ENCODE results near the gene GOLGA6L7. TPM values are rescaled to one million over a fixed set of nuclear protein-coding genes. Genes with fewer than 3 reads are reported as not detected.
"Not testable (repeated sequence)": the region's sequence is repeated elsewhere in the genome, so short reads cannot be mapped to it uniquely, and the experiment has no call there.

Gene GOLGA6L7, protein sequence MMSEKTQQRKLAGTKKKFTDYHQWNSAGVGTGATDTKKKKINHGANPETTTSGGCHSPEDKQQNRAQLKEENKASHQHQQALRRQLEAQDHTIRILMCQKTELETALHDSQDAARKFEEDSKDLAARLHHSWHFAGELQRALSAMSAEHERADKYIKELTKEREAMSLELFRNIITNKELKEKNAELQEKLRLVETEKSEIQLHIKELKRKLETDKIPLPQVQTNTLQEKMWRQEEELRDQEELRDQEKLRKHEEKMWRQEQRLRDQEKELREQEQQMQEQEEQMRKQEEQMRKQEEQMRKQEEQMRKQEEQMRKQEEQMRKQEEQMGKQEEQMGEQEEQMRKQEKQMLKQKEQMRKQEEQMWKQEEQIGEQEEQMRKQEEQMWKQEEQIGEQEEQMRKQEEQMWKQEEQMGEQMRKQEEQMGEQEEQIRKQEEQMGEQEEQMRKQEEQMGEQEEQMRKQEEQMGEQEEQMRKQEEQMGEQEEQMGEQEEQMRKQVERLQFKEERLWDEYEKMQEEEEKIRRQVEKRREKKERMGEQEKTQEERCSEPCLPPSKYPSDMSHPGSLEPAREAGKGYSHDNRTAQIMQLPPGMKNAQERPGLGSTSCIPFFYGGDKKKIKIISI
- not detected for total RNA-seq

DNA sequence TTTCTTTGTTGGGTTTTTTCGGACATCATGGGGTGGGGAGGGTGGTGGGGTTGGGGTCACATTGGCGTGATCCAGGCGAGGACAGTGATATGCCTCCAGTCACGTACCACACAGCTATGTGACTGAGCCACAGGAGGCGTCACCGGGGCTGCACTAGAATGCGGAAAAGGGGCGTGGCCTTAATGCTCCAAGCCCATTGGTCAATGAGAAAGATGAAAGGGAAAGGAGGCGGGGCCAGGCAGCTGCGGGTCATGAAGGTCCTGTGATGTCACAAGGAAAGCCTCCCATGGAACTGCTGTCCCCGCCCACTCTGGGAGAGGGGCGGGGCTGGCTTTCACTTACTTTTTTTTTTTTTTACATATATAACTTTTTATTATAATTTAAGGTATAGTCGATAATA, at the start of gene GOLGA6L7:
Gene GOLGA6L7, minus strand, starts transcription at position 124 of the 400 bp plus-strand sequence. Its CDS starts 95 bp downstream, at position 29.
- H3K27me3 ChIP-seq; H3K9me3 ChIP-seq; H3K36me3 ChIP-seq; H3K4me3 ChIP-seq; H3K27ac ChIP-seq; DNase-seq; intact Hi-C loops (cut with DNase I); H3K4me1 ChIP-seq: not testable (repeated sequence)
- 85 to 90% methylated on average over 6 to 7 of the region's 13 CpGs for WGBS, 2 donors

DNA sequence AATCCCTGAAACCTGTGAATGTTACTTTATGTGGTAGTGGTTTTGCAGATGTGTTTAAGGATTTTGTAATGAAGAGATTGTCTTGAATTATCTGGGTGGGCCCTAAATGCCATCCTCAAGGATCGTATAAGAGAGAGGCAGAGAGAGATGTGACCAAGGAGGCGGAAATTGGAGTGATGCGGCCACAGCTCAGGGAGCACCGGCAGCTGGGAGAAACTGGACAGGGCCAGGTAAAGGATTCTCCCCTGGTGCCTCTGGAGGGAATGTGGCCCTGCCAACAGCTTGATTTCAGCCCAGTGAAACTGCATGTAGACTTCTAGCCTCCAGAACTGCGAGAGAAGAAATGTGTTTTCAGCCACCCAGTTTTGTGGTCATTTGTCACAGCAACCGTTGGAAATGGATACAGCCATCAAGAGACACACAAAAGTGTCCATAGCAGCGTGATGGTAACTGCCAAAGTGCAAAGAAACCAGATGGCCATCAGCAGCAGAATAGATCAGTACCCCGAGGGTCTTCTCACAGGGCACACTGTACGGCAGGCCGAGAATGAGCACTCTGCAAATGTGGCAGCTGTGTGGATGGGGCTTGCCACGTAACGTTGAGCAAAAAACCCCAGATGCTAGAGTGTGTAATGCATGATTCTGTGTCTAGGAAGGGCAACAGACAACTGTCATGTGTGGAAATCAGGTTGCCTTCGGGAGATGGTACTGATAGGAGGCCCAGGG, 49.6 kb upstream of the GOLGA6L7 start:
- no peak overlapping the region for H3K27ac ChIP-seq
- intact Hi-C loops (cut with DNase I) = no loop called here
- peaks cover 0 to 3% (median 0%) of the 10 kb centered on the region in 3 donors for H3K4me1 ChIP-seq
- H3K36me3 ChIP-seq = no peaks in the 10 kb centered on the region
- 79 to 88% methylated on average over 13 of the region's 13 CpGs for WGBS, 2 donors
- TF ChIP-seq, protein P1, sequence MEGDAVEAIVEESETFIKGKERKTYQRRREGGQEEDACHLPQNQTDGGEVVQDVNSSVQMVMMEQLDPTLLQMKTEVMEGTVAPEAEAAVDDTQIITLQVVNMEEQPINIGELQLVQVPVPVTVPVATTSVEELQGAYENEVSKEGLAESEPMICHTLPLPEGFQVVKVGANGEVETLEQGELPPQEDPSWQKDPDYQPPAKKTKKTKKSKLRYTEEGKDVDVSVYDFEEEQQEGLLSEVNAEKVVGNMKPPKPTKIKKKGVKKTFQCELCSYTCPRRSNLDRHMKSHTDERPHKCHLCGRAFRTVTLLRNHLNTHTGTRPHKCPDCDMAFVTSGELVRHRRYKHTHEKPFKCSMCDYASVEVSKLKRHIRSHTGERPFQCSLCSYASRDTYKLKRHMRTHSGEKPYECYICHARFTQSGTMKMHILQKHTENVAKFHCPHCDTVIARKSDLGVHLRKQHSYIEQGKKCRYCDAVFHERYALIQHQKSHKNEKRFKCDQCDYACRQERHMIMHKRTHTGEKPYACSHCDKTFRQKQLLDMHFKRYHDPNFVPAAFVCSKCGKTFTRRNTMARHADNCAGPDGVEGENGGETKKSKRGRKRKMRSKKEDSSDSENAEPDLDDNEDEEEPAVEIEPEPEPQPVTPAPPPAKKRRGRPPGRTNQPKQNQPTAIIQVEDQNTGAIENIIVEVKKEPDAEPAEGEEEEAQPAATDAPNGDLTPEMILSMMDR (IDR thresholded peaks at IDR 0.05) = no peak
- TF ChIP-seq POLR2A (IDR thresholded peaks at IDR 0.05) = no peak
- no peak overlapping the region for H3K4me3 ChIP-seq
- H3K9me3 ChIP-seq = no peaks in the 10 kb centered on the region
- no peak for DNase-seq
- no peaks in the 10 kb centered on the region for H3K27me3 ChIP-seq

DNA sequence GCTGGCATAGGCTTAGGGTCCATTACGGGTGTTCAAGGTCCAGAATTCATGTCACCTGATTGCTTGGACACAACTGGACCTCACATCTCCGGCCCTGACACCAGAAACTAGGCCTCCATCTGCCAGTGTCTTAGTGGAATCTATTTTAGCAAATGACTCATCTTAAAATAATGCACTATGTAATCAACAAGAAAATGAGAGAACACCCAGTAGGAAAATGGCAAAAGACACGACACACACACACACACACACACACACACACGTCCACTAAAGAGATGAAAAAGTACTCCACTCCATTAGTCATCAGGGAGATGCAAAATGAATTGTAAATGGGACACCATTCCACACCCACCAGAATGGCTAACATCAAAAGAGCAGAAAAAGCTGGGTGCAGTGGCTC, 48.5 kb upstream of the GOLGA6L7 start:
- no peaks in the 10 kb centered on the region for H3K36me3 ChIP-seq
- 47 to 49% methylated on average over 4 of the region's 4 CpGs for WGBS, 2 donors
- H3K9me3 ChIP-seq = no peaks in the 10 kb centered on the region
- H3K27me3 ChIP-seq = no peaks in the 10 kb centered on the region
- H3K27ac ChIP-seq = no peak overlapping the region
- no peak for DNase-seq
- peaks cover 0 to 6% (median 0%) of the 10 kb centered on the region in 3 donors for H3K4me1 ChIP-seq
- TF ChIP-seq POLR2A (IDR thresholded peaks at IDR 0.05) = no peak
- TF ChIP-seq, protein P1 (IDR thresholded peaks at IDR 0.05) = no peak
- intact Hi-C loops (cut with DNase I) = no loop called here
- H3K4me3 ChIP-seq = no peak overlapping the region

DNA sequence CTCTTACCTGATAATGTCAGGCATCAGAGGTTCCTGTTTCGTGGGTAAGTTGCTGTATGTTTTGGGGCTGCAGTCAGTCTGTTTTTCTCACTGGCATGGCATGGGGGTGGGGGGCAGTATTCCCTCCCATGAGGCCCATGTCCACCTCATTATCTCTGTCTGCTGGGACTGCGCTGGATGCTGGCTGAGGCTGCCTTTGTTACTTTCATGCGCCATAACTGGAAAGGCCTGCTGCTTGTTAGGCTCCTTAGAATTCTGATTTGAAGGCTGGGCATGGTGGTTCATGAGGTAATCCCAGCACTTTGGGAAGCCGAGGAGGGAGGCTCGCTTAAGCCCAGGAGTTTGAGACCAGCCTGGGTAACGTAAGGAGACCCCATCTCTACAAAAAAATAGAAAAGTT, 47.1 kb upstream of the GOLGA6L7 start:
- WGBS, 2 donors = 82 to 100% methylated on average over 2 to 6 of the region's 6 CpGs
- intact Hi-C loops (cut with DNase I) = no loop called here
- Histone ChIP-seq H3K36me3 (no peaks in the 10 kb centered on the region), H3K27ac (no peak overlapping the region), H3K27me3 (no peaks in the 10 kb centered on the region), H3K4me1 (peaks cover 0 to 6% (median 0%) of the 10 kb centered on the region in 3 donors), H3K9me3 (no peaks in the 10 kb centered on the region), H3K4me3 (no peak overlapping the region)
- no peak for DNase-seq
- no peak for TF ChIP-seq POLR2A (IDR thresholded peaks at IDR 0.05)
- TF ChIP-seq, protein P1 (IDR thresholded peaks at IDR 0.05) = no peak

DNA sequence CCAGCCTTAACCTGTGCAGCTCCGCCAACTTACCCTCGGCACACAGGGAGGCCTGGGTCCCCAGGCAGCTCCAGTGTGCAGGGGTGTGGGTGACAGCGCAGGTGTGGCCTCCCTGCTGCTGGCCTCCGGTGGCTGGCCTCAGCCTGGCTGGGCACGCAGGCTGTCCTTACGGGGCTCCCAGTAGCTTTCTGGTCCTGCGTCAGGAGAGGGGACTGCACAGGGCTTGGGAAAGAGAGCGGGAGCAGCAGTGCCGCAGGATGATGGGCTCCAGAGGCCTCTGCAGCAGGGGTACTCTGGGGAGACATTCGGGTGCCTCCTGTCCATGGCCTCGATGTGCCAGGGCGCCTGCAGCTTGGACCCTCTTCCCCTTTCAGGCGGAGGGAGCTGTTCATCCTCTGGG, 46.7 kb upstream of the GOLGA6L7 start:
- no peak for DNase-seq
- intact Hi-C loops (cut with DNase I) = no loop called here
- TF ChIP-seq, protein P1 (IDR thresholded peaks at IDR 0.05) = no peak
- TF ChIP-seq POLR2A (IDR thresholded peaks at IDR 0.05) = no peak
- Histone ChIP-seq H3K27me3 (no peaks in the 10 kb centered on the region), H3K36me3 (no peaks in the 10 kb centered on the region), H3K9me3 (no peaks in the 10 kb centered on the region), H3K4me1 (peaks cover 0 to 6% (median 0%) of the 10 kb centered on the region in 3 donors), H3K27ac (no peak overlapping the region), H3K4me3 (no peak overlapping the region)
- WGBS, 2 donors = 87 to 91% methylated on average over 4 to 5 of the region's 13 CpGs
